ENCODE results near the gene DYNAP.

Gene DYNAP

DNA sequence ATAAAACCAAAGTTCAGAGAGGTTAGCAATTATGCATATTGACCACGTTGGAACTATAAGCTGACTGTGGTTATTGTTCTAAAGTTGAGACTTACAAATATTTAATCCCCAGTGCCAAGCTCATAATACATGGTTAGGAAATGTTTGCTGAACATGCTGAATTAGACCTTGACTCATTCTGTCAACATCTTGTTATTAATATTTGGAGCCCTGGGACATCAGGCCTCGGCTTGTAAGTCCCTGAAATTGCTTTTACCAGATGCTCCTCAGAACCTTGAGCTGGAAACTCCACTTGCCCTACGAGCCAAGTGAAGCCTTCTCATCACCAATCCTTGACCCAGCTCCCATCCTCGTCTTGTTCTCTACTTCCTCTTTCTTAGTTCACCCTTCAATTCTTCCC, 21.2 kb downstream of the DYNAP start:
- DNase-seq (ENCODE audit: low read depth) = no peak
- TF ChIP-seq POLR2A (IDR thresholded peaks at IDR 0.05; ENCODE audit: extremely low read depth, insufficient read length) = no peak
- TF ChIP-seq, protein P1, sequence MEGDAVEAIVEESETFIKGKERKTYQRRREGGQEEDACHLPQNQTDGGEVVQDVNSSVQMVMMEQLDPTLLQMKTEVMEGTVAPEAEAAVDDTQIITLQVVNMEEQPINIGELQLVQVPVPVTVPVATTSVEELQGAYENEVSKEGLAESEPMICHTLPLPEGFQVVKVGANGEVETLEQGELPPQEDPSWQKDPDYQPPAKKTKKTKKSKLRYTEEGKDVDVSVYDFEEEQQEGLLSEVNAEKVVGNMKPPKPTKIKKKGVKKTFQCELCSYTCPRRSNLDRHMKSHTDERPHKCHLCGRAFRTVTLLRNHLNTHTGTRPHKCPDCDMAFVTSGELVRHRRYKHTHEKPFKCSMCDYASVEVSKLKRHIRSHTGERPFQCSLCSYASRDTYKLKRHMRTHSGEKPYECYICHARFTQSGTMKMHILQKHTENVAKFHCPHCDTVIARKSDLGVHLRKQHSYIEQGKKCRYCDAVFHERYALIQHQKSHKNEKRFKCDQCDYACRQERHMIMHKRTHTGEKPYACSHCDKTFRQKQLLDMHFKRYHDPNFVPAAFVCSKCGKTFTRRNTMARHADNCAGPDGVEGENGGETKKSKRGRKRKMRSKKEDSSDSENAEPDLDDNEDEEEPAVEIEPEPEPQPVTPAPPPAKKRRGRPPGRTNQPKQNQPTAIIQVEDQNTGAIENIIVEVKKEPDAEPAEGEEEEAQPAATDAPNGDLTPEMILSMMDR (IDR thresholded peaks at IDR 0.05; ENCODE audit: low read depth, low read length) = no peak
- TF ChIP-seq MYC (IDR thresholded peaks at IDR 0.05; ENCODE audit: low read depth, low read length) = no peak
- TF ChIP-seq MAX (IDR thresholded peaks at IDR 0.05; ENCODE audit: low read depth, low read length) = no peak
- H3K4me3 ChIP-seq (ENCODE audit: low read depth, low read length) = no peak overlapping the region

DNA sequence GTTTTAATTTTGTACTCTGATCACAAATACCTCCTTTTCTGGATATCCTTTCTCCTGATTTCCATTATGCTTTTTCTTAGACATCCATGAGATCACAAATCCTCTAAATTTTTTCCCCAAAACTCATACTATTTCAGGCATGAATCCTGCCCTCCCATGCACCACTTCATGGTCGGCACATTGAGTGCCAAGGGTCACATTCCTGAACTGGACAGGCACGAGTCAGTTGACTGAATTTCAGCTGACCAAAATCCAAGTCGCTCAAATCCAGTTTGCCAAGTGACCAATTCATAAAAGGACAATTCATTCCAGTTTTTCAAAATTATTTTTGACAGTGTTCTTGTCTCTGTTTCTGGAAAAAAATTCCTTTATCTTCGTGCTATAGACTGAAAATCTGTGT, 22.1 kb downstream of the DYNAP start:
- TF ChIP-seq POLR2A (IDR thresholded peaks at IDR 0.05; ENCODE audit: extremely low read depth, insufficient read length) (no peak), MAX (IDR thresholded peaks at IDR 0.05; ENCODE audit: low read depth, low read length) (no peak), MYC (IDR thresholded peaks at IDR 0.05; ENCODE audit: low read depth, low read length) (no peak)
- TF ChIP-seq, protein P1 (IDR thresholded peaks at IDR 0.05; ENCODE audit: low read depth, low read length) = no peak
- DNase-seq (ENCODE audit: low read depth) = no peak

GRCh38 chr18:54616220-54616848, 25.3 kb downstream of the DYNAP start:
- DNase-seq (ENCODE audit: low read depth) = peak; percentile 29
- TF ChIP-seq MAX (IDR thresholded peaks at IDR 0.05; ENCODE audit: low read depth, low read length) (no peak), POLR2A (IDR thresholded peaks at IDR 0.05; ENCODE audit: extremely low read depth, insufficient read length) (no peak), MYC (IDR thresholded peaks at IDR 0.05; ENCODE audit: low read depth, low read length) (no peak)
- TF ChIP-seq, protein P1 (IDR thresholded peaks at IDR 0.05; ENCODE audit: low read depth, low read length) = no peak
- no peak overlapping the region for H3K4me3 ChIP-seq (ENCODE audit: low read depth, low read length)

More for the DNA sequence above, 22.1 kb downstream of the DYNAP start:
- no peak overlapping the region for H3K4me3 ChIP-seq (ENCODE audit: low read depth, low read length)

GRCh38 chr18:54622084-54622483, 31.0 kb downstream of the DYNAP start:
- DNase-seq (ENCODE audit: low read depth) = no peak
- no peak overlapping the region for H3K4me3 ChIP-seq (ENCODE audit: low read depth, low read length)
- TF ChIP-seq MAX (IDR thresholded peaks at IDR 0.05; ENCODE audit: low read depth, low read length) (no peak), MYC (IDR thresholded peaks at IDR 0.05; ENCODE audit: low read depth, low read length) (no peak), POLR2A (IDR thresholded peaks at IDR 0.05; ENCODE audit: extremely low read depth, insufficient read length) (no peak)
- TF ChIP-seq, protein P1 (IDR thresholded peaks at IDR 0.05; ENCODE audit: low read depth, low read length) = no peak

DNA sequence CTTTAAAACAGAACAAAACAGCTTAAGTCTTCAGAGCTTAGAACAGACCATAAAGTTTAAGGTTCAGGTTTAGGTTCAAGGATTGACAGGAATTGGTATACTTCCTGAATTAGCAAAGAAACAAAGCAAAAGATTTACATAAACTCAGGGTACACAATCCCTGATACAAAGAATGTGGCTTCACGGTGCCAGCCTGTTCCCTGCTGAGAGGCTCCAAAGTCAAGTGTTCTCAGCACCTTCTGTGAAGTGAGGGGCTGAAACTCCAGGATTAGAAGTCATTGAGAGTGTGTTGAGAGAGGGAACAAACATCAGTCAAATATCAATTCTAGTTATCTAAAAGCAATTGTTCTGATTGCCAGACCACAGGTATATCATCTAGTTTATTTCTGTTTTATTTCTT, 35.7 kb downstream of the DYNAP start:
- no peak for TF ChIP-seq POLR2A (IDR thresholded peaks at IDR 0.05; ENCODE audit: extremely low read depth, insufficient read length)
- TF ChIP-seq MAX (IDR thresholded peaks at IDR 0.05; ENCODE audit: low read depth, low read length) = no peak
- TF ChIP-seq MYC (IDR thresholded peaks at IDR 0.05; ENCODE audit: low read depth, low read length) = no peak
- TF ChIP-seq, protein P1 (IDR thresholded peaks at IDR 0.05; ENCODE audit: low read depth, low read length) = no peak
- no peak for DNase-seq (ENCODE audit: low read depth)
- no peak overlapping the region for H3K4me3 ChIP-seq (ENCODE audit: low read depth, low read length)
